Posterior vena cava (tissue), 2 donors: ENCODE results near the gene PDE12. TPM values are rescaled to one million over a fixed set of nuclear protein-coding genes. Genes with fewer than 3 reads are reported as not detected.

Experiments used
- total RNA-seq, 2 donors: library from RNA; stranded (reverse); fragmentation: NEBNext Ultra II Directional; extraction: Animal tissue kit (Norgen Biotek cat#: 25700); gene quantifications; one replicate each; pipeline ENCODE4 v1.2.1, GENCODE V29; 2021
- donor health status: DM: yes; HTN: yes; CAD: no.
- donor health status: DM: yes; HTN: yes; CAD: no.

PDE12 gene
- total RNA-seq, 2 donors from 2014 or later = 16.4 to 17.9 TPM

Other genes with a start within 250 kb of the PDE12 start
- under 1 TPM; 0.05 to 0.19 TPM for gene DNAH12, start 11.9 kb upstream of the PDE12 start, total RNA-seq
- gene ARF4, start 41.1 kb downstream of the PDE12 start, total RNA-seq = 100 to 1,000 TPM; 152 to 191 TPM
- gene DENND6A, start 136.8 kb downstream of the PDE12 start, total RNA-seq = 10 to 100 TPM; 32.5 to 35.9 TPM
- gene SLMAP, start 200.0 kb downstream of the PDE12 start, total RNA-seq = 100 to 1,000 TPM; 355 to 403 TPM